Measurements from ENCODE around the gene ETHE1. TPM values are rescaled to one million over a fixed set of nuclear protein-coding genes. Genes with fewer than 3 reads are reported as not detected.

Gene ETHE1
- total RNA-seq, 1 experiment from 2014 or later: 19.0 TPM

DNA sequence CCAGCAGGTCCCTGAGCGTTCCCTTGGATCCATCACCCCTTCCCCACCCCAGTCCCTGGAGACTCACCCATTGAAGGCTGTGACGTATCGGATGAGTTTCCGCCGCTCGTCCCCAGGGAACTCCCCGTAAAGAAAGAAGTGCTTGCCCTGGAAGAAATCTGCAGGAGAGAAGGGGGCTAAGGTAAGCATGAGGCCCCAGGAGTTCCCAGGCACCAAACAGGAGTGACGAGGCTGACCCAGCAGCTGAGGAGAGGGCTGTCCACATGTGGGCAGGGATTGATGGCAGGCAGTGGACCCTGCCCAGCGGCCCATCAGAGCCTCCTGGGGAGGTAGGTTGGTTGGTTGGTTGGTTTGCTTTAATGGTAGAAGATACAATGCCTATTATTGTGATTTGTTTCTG, 17.1 kb upstream of the ETHE1 start:
- DNase-seq (ENCODE audit: low spot score) (no peak), ATAC-seq (no peak)
- Mint-ChIP-seq H3K4me3 (no peak overlapping the region), H3K27me3 (ENCODE audit: low read depth) (no peaks in the 10 kb centered on the region), H3K4me1 (no peaks in the 10 kb centered on the region), H3K27ac (no peak overlapping the region), H3K9me3 (peaks cover 9% of the 10 kb centered on the region), H3K36me3 (peaks cover 57% of the 10 kb centered on the region)
- ChIA-PET CTCF (no interaction called here), POLR2A (no interaction called here)
- TF ChIP-seq, protein P1, sequence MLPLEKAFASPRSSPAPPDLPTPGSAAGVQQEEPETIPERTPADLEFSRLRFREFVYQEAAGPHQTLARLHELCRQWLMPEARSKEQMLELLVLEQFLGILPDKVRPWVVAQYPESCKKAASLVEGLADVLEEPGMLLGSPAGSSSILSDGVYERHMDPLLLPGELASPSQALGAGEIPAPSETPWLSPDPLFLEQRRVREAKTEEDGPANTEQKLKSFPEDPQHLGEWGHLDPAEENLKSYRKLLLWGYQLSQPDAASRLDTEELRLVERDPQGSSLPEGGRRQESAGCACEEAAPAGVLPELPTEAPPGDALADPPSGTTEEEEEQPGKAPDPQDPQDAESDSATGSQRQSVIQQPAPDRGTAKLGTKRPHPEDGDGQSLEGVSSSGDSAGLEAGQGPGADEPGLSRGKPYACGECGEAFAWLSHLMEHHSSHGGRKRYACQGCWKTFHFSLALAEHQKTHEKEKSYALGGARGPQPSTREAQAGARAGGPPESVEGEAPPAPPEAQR (CRISPR knock-in tag; IDR thresholded peaks at IDR 0.05): no peak
- TF ChIP-seq NFYB (CRISPR knock-in tag; conservative IDR thresholded peaks at IDR 0.05; ENCODE audit: low read depth) (no peak), ZBTB21 (CRISPR knock-in tag; IDR thresholded peaks at IDR 0.05; ENCODE audit: borderline replicate concordance) (no peak), SOX15 (CRISPR knock-in tag; IDR thresholded peaks at IDR 0.05) (no peak), SP1 (CRISPR knock-in tag; conservative IDR thresholded peaks at IDR 0.05) (no peak), IRF2 (CRISPR knock-in tag; IDR thresholded peaks at IDR 0.05; ENCODE audit: borderline replicate concordance, low read depth) (no peak), ESRRA (CRISPR knock-in tag; IDR thresholded peaks at IDR 0.05; ENCODE audit: borderline replicate concordance) (no peak), KAT7 (CRISPR knock-in tag; IDR thresholded peaks at IDR 0.05; ENCODE audit: borderline replicate concordance) (no peak), PRRX2 (CRISPR knock-in tag; IDR thresholded peaks at IDR 0.05) (no peak), GRHL2 (CRISPR knock-in tag; IDR thresholded peaks at IDR 0.05; ENCODE audit: insufficient replicate concordance, severe bottlenecking) (no peak), NR2C2 (CRISPR knock-in tag; IDR thresholded peaks at IDR 0.05) (no peak), TCF7 (CRISPR knock-in tag; IDR thresholded peaks at IDR 0.05; ENCODE audit: low read depth) (no peak)
- TF ChIP-seq, protein P2, sequence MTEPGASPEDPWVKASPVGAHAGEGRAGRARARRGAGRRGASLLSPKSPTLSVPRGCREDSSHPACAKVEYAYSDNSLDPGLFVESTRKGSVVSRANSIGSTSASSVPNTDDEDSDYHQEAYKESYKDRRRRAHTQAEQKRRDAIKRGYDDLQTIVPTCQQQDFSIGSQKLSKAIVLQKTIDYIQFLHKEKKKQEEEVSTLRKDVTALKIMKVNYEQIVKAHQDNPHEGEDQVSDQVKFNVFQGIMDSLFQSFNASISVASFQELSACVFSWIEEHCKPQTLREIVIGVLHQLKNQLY (CRISPR knock-in tag; IDR thresholded peaks at IDR 0.05): no peak
- TF ChIP-seq, protein P3, sequence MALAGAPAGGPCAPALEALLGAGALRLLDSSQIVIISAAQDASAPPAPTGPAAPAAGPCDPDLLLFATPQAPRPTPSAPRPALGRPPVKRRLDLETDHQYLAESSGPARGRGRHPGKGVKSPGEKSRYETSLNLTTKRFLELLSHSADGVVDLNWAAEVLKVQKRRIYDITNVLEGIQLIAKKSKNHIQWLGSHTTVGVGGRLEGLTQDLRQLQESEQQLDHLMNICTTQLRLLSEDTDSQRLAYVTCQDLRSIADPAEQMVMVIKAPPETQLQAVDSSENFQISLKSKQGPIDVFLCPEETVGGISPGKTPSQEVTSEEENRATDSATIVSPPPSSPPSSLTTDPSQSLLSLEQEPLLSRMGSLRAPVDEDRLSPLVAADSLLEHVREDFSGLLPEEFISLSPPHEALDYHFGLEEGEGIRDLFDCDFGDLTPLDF (CRISPR knock-in tag; IDR thresholded peaks at IDR 0.05): no peak
- TF ChIP-seq, protein P4, sequence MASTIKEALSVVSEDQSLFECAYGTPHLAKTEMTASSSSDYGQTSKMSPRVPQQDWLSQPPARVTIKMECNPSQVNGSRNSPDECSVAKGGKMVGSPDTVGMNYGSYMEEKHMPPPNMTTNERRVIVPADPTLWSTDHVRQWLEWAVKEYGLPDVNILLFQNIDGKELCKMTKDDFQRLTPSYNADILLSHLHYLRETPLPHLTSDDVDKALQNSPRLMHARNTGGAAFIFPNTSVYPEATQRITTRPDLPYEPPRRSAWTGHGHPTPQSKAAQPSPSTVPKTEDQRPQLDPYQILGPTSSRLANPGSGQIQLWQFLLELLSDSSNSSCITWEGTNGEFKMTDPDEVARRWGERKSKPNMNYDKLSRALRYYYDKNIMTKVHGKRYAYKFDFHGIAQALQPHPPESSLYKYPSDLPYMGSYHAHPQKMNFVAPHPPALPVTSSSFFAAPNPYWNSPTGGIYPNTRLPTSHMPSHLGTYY (CRISPR knock-in tag; IDR thresholded peaks at IDR 0.05): no peak
- TF ChIP-seq, protein P5, sequence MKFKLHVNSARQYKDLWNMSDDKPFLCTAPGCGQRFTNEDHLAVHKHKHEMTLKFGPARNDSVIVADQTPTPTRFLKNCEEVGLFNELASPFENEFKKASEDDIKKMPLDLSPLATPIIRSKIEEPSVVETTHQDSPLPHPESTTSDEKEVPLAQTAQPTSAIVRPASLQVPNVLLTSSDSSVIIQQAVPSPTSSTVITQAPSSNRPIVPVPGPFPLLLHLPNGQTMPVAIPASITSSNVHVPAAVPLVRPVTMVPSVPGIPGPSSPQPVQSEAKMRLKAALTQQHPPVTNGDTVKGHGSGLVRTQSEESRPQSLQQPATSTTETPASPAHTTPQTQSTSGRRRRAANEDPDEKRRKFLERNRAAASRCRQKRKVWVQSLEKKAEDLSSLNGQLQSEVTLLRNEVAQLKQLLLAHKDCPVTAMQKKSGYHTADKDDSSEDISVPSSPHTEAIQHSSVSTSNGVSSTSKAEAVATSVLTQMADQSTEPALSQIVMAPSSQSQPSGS (CRISPR knock-in tag; IDR thresholded peaks at IDR 0.05; ENCODE audit: borderline replicate concordance, low read depth): no peak
- TF ChIP-seq, protein P6, sequence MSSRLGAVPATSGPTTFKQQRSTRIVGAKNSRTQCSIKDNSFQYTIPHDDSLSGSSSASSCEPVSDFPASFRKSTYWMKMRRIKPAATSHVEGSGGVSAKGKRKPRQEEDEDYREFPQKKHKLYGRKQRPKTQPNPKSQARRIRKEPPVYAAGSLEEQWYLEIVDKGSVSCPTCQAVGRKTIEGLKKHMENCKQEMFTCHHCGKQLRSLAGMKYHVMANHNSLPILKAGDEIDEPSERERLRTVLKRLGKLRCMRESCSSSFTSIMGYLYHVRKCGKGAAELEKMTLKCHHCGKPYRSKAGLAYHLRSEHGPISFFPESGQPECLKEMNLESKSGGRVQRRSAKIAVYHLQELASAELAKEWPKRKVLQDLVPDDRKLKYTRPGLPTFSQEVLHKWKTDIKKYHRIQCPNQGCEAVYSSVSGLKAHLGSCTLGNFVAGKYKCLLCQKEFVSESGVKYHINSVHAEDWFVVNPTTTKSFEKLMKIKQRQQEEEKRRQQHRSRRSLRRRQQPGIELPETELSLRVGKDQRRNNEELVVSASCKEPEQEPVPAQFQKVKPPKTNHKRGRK (CRISPR knock-in tag; IDR thresholded peaks at IDR 0.05; ENCODE audit: borderline replicate concordance): no peak

DNA sequence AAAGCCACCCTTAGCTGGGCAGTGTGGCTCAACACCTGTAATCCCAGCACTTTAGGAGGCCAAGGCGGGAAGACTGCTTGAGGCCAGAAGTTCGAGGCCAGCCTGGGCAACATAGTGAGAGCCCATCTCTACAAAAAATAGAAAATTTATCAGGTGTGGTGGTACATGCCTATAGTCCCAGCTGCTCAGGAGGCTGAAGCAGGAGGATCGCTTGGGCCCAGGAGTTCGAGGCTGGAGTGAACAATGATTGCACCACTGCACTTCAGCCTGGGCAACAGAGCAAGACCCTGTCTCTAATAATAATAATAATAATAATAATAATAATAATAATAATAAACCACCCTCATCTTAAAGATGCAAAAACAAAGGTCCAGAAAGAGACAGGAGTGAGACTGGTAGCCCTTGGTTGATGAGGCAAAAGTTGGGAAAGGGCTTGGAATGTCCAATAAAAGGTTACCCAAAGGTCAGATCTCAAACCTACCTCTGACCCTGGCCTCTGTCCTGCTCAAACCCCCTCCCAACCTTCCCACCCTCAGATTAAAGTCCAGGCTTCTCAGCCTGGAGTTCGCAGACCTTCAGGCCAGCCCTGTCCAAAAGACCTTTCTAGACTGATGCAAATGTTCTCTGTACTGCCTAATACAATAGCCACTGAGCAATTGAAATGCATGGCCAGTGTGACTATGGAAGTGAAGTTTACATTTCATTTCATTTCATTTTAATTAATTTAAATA, 15.1 kb upstream of the ETHE1 start:
- Mint-ChIP-seq H3K4me3 (no peak overlapping the region), H3K9me3 (peaks cover 18% of the 10 kb centered on the region), H3K27ac (no peak overlapping the region), H3K36me3 (peaks cover 63% of the 10 kb centered on the region), H3K4me1 (no peaks in the 10 kb centered on the region), H3K27me3 (ENCODE audit: low read depth) (no peaks in the 10 kb centered on the region)
- ChIA-PET CTCF (interaction anchor here (1.3 kb wide), 1 partner anchor 13 kb away, joined by 4 read pairs; no protein-coding TSS in a partner anchor), POLR2A (no interaction called here)
- no peak for DNase-seq (ENCODE audit: low spot score)
- 0 out of 2 replicates have a peak, but pooled peaks have one; percentile 57 for TF ChIP-seq ZNF121 (CRISPR knock-in tag; IDR thresholded peaks at IDR 0.05)
- TF ChIP-seq, protein P7, sequence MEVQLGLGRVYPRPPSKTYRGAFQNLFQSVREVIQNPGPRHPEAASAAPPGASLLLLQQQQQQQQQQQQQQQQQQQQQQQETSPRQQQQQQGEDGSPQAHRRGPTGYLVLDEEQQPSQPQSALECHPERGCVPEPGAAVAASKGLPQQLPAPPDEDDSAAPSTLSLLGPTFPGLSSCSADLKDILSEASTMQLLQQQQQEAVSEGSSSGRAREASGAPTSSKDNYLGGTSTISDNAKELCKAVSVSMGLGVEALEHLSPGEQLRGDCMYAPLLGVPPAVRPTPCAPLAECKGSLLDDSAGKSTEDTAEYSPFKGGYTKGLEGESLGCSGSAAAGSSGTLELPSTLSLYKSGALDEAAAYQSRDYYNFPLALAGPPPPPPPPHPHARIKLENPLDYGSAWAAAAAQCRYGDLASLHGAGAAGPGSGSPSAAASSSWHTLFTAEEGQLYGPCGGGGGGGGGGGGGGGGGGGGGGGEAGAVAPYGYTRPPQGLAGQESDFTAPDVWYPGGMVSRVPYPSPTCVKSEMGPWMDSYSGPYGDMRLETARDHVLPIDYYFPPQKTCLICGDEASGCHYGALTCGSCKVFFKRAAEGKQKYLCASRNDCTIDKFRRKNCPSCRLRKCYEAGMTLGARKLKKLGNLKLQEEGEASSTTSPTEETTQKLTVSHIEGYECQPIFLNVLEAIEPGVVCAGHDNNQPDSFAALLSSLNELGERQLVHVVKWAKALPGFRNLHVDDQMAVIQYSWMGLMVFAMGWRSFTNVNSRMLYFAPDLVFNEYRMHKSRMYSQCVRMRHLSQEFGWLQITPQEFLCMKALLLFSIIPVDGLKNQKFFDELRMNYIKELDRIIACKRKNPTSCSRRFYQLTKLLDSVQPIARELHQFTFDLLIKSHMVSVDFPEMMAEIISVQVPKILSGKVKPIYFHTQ (CRISPR knock-in tag; IDR thresholded peaks at IDR 0.05): no peak
- no peak for ATAC-seq

Data from WTC11 (cell line).